Glutamatergic neuron (in vitro differentiated cells): ENCODE data around the gene GAPVD1. TPM values are rescaled to one million over a fixed set of nuclear protein-coding genes. Genes with fewer than 3 reads are reported as not detected.
"Not testable (repeated sequence)": the region's sequence is repeated elsewhere in the genome, so short reads cannot be mapped to it uniquely, and the experiment has no call there.

Experiments used
- DNase-seq: peaks from one replicate; pipeline ENCODE4 v3.0.0; 2022
- H3K27ac Mint-ChIP-seq: one replicate; pipeline ENCODE4 v1.8.0; 2020; ENCODE audit warnings: mild to moderate bottlenecking, mixed read lengths, inconsistent platforms; ENCODE audit not compliant: unreplicated experiment
- H3K27me3 Mint-ChIP-seq: one replicate; pipeline ENCODE4 v1.8.0; 2020; ENCODE audit warnings: mild to moderate bottlenecking, moderate library complexity, mixed read lengths, inconsistent platforms; ENCODE audit not compliant: unreplicated experiment
- H3K36me3 Mint-ChIP-seq: one replicate; pipeline ENCODE4 v1.8.0; 2020; ENCODE audit warnings: mild to moderate bottlenecking, mixed read lengths, inconsistent platforms; ENCODE audit not compliant: unreplicated experiment
- H3K4me1 Mint-ChIP-seq: one replicate; pipeline ENCODE4 v1.8.0; 2020; ENCODE audit warnings: mild to moderate bottlenecking, low read depth, mixed read lengths, inconsistent platforms; ENCODE audit not compliant: unreplicated experiment
- H3K4me3 Mint-ChIP-seq: one replicate; pipeline ENCODE4 v1.8.0; 2020; ENCODE audit warnings: mild to moderate bottlenecking, mixed read lengths, inconsistent platforms; ENCODE audit not compliant: unreplicated experiment
- H3K9me3 Mint-ChIP-seq: one replicate; pipeline ENCODE4 v1.8.0; 2020; ENCODE audit warnings: mild to moderate bottlenecking, moderate library complexity, mixed read lengths, inconsistent platforms; ENCODE audit not compliant: unreplicated experiment
- CTCF ChIP-seq: fragments of 200-600 bp; sonication (generic); IDR thresholded peaks from one replicate; pipeline ENCODE4 v1.5.0; 2021; ENCODE audit not compliant: partially characterized antibody, unreplicated experiment
- total RNA-seq: library from RNA; stranded (reverse); fragmentation: NEBNext Ultra II Directional; extraction: Animal tissue kit (Norgen Biotek cat#: 25700); gene quantifications from one replicate; pipeline ENCODE4 v1.2.1, GENCODE V29; 2021; ENCODE audit not compliant: unreplicated experiment

GAPVD1 gene
- total RNA-seq, 1 donor from 2014 or later = 59.2 TPM

GRCh38 chr9:125398243-125398642 is 136.6 kb downstream of the GAPVD1 start:
- Mint-ChIP-seq H3K4me3 (no peak overlapping the region), H3K9me3 (no peaks in the 10 kb centered on the region), H3K27ac (no peak overlapping the region), H3K27me3 (no peaks in the 10 kb centered on the region), H3K36me3 (no peaks in the 10 kb centered on the region), H3K4me1 (no peaks in the 10 kb centered on the region)
- DNase-seq = no peak
- no peak for TF ChIP-seq CTCF

GRCh38 chr9:125399165-125399564 is 137.5 kb downstream of the GAPVD1 start:
- H3K4me1 Mint-ChIP-seq = no peaks in the 10 kb centered on the region
- H3K27me3 Mint-ChIP-seq = no peaks in the 10 kb centered on the region
- H3K27ac Mint-ChIP-seq = no peak overlapping the region
- TF ChIP-seq CTCF = no peak
- DNase-seq = no peak
- no peak overlapping the region for H3K4me3 Mint-ChIP-seq
- no peaks in the 10 kb centered on the region for H3K36me3 Mint-ChIP-seq
- no peaks in the 10 kb centered on the region for H3K9me3 Mint-ChIP-seq

- H3K27ac Mint-ChIP-seq = no peak overlapping the region
- no peaks in the 10 kb centered on the region for H3K9me3 Mint-ChIP-seq
- H3K4me3 Mint-ChIP-seq = no peak overlapping the region
- TF ChIP-seq CTCF = no peak
- DNase-seq = no peak
- no peaks in the 10 kb centered on the region for H3K36me3 Mint-ChIP-seq
- H3K27me3 Mint-ChIP-seq = peaks cover 1% of the 10 kb centered on the region
- no peaks in the 10 kb centered on the region for H3K4me1 Mint-ChIP-seq
Measured at GRCh38 chr9:125399666-125400065, 138.0 kb downstream of the GAPVD1 start.

GRCh38 chr9:125400232-125400631 is 138.6 kb downstream of the GAPVD1 start:
- H3K4me1 Mint-ChIP-seq = not testable (repeated sequence)

GRCh38 chr9:125400725-125401716 is 139.4 kb downstream of the GAPVD1 start:
- H3K36me3 Mint-ChIP-seq = peaks cover 2% of the 10 kb centered on the region
- H3K9me3 Mint-ChIP-seq = peaks cover under 1% of the 10 kb centered on the region
- no peak overlapping the region for H3K27ac Mint-ChIP-seq
- H3K4me3 Mint-ChIP-seq = no peak overlapping the region
- H3K4me1 Mint-ChIP-seq = no peaks in the 10 kb centered on the region
- no peak for DNase-seq
- no peak for TF ChIP-seq CTCF
- peaks cover 3% of the 10 kb centered on the region for H3K27me3 Mint-ChIP-seq

More at GRCh38 chr9:125400232-125400631, 138.6 kb downstream of the GAPVD1 start:
- not testable (repeated sequence) for H3K4me3 Mint-ChIP-seq, H3K9me3 Mint-ChIP-seq, H3K27ac Mint-ChIP-seq, H3K36me3 Mint-ChIP-seq, DNase-seq, H3K27me3 Mint-ChIP-seq
